SK-N-MC (cell line): ENCODE results near the gene CTNNA2.

Experiments used
- DNase-seq: peaks from one replicate; pipeline ENCODE4 v3.0.0-alpha.2; 2011; ENCODE audit warnings: low read depth, low spot score
- H3K27ac ChIP-seq: fragments of 200-600 bp; sonication (generic); 2 replicates; pipeline ENCODE4 v1.5.1; 2016; ENCODE audit warnings: mixed run types
- H3K36me3 ChIP-seq: fragments of 200-600 bp; sonication (generic); 2 replicates; pipeline ENCODE4 v1.6.1; 2017; ENCODE audit warnings: antibody characterized with exemption, low read length, mixed read lengths; ENCODE audit not compliant: insufficient read depth
- H3K4me3 ChIP-seq: fragments of 200-600 bp; sonication (generic); 2 replicates; pipeline ENCODE4 v1.5.1; 2016
- H3K9ac ChIP-seq: fragments of 200-600 bp; sonication (generic); 2 replicates; pipeline ENCODE4 v1.8.0; 2017; ENCODE audit warnings: mixed run types, mixed read lengths; ENCODE audit not compliant: insufficient read length
- H3K9me3 ChIP-seq: fragments of 200-600 bp; sonication (generic); 2 replicates; pipeline ENCODE4 v1.6.1; 2017; ENCODE audit warnings: low read depth, mild to moderate bottlenecking, antibody characterized with exemption, low read length, moderate library complexity, mixed read lengths
- EZH2 ChIP-seq: fragments of 200-600 bp; sonication (generic); IDR thresholded peaks from one replicate; pipeline ENCODE4 v1.6.1; 2017; ENCODE audit warnings: antibody characterized with exemption
- FOXP2 ChIP-seq: optimal IDR thresholded peaks from 2 replicates; pipeline ENCODE3; 2011; ENCODE audit warnings: mild to moderate bottlenecking, moderate library complexity; ENCODE audit not compliant: insufficient read depth; ENCODE audit errors: extremely low read length, control extremely low read depth
- POLR2AphosphoS5 ChIP-seq: IDR thresholded peaks from 2 replicates; pipeline ENCODE4 v1.6.1; 2012; ENCODE audit warnings: mild to moderate bottlenecking, low read depth, low read length, borderline replicate concordance

CTNNA2 gene

GRCh38 chr2:79935771-79936657 is 423.2 kb downstream of the CTNNA2 start:
- no peaks in the 10 kb centered on the region for H3K9me3 ChIP-seq
- H3K27ac ChIP-seq, result peak overlapping the region; percentile 69
- TF ChIP-seq FOXP2, result no peak
- TF ChIP-seq POLR2AphosphoS5, result no peak
- peak; percentile 67 for DNase-seq
- H3K4me3 ChIP-seq, result peak overlapping the region; percentile 74
- H3K36me3 ChIP-seq, result no peaks in the 10 kb centered on the region
- H3K9ac ChIP-seq, result peak overlapping the region; percentile 56

- TF ChIP-seq POLR2AphosphoS5 (no peak), FOXP2 (no peak), EZH2 (no peak)
- H3K4me3 ChIP-seq, result no peak overlapping the region
- H3K9ac ChIP-seq, result no peak overlapping the region
- H3K9me3 ChIP-seq, result no peaks in the 10 kb centered on the region
- no peaks in the 10 kb centered on the region for H3K36me3 ChIP-seq
- DNase-seq, result no peak
- H3K27ac ChIP-seq, result no peak overlapping the region
These were observed 423.9 kb downstream of the CTNNA2 start for GRCh38 chr2:79936715-79937114.

GRCh38 chr2:79938648-79939047 is 425.8 kb downstream of the CTNNA2 start:
- no peak for DNase-seq
- H3K27ac ChIP-seq, result no peak overlapping the region
- H3K9me3 ChIP-seq, result no peaks in the 10 kb centered on the region
- no peak overlapping the region for H3K9ac ChIP-seq
- TF ChIP-seq EZH2, result no peak
- no peak for TF ChIP-seq POLR2AphosphoS5
- TF ChIP-seq FOXP2, result no peak
- H3K36me3 ChIP-seq, result no peaks in the 10 kb centered on the region
- H3K4me3 ChIP-seq, result no peak overlapping the region

GRCh38 chr2:79940364-79940763 is 427.5 kb downstream of the CTNNA2 start:
- TF ChIP-seq EZH2, result no peak
- no peak for TF ChIP-seq FOXP2
- TF ChIP-seq POLR2AphosphoS5, result no peak
- H3K9me3 ChIP-seq, result no peaks in the 10 kb centered on the region
- no peak overlapping the region for H3K4me3 ChIP-seq
- no peaks in the 10 kb centered on the region for H3K36me3 ChIP-seq
- no peak for DNase-seq
- no peak overlapping the region for H3K9ac ChIP-seq
- H3K27ac ChIP-seq, result no peak overlapping the region

- H3K4me3 ChIP-seq, result no peak overlapping the region
- no peak overlapping the region for H3K9ac ChIP-seq
- no peaks in the 10 kb centered on the region for H3K9me3 ChIP-seq
- TF ChIP-seq EZH2 (no peak), POLR2AphosphoS5 (no peak), FOXP2 (no peak)
- DNase-seq, result no peak
- H3K27ac ChIP-seq, result no peak overlapping the region
- H3K36me3 ChIP-seq, result no peaks in the 10 kb centered on the region
These were observed 428.3 kb downstream of the CTNNA2 start for GRCh38 chr2:79941179-79941578.

- no peak overlapping the region for H3K27ac ChIP-seq
- TF ChIP-seq FOXP2 (no peak), EZH2 (no peak), POLR2AphosphoS5 (no peak)
- H3K9me3 ChIP-seq, result no peaks in the 10 kb centered on the region
- no peak overlapping the region for H3K4me3 ChIP-seq
- no peak for DNase-seq
- H3K9ac ChIP-seq, result no peak overlapping the region
- no peaks in the 10 kb centered on the region for H3K36me3 ChIP-seq
These were observed 431.4 kb downstream of the CTNNA2 start for GRCh38 chr2:79944205-79944604.

GRCh38 chr2:79945653-79946445 is 433.0 kb downstream of the CTNNA2 start:
- Histone ChIP-seq H3K36me3 (no peaks in the 10 kb centered on the region), H3K9me3 (no peaks in the 10 kb centered on the region), H3K4me3 (no peak overlapping the region), H3K9ac (no peak overlapping the region), H3K27ac (no peak overlapping the region)
- TF ChIP-seq FOXP2 (no peak), POLR2AphosphoS5 (no peak), EZH2 (no peak)
- no peak for DNase-seq

- Histone ChIP-seq H3K9me3 (no peaks in the 10 kb centered on the region), H3K27ac (no peak overlapping the region), H3K9ac (no peak overlapping the region), H3K4me3 (no peak overlapping the region), H3K36me3 (no peaks in the 10 kb centered on the region)
- no peak for DNase-seq
- no peak for TF ChIP-seq EZH2
- no peak for TF ChIP-seq POLR2AphosphoS5
- TF ChIP-seq FOXP2, result no peak
These were observed 434.9 kb downstream of the CTNNA2 start for GRCh38 chr2:79947751-79948150.
